Midbrain (tissue), 1 donor: Measurements from ENCODE around the gene FOSL1.

ENCODE experiments used
- DNase-seq: peaks from one replicate; lab custom pipeline; 2025; lab: John Stamatoyannopoulos, UW

FOSL1 gene

GRCh38 chr11:65919573-65920371 lies 19.6 kb upstream of the FOSL1 start:
- DNase-seq, result no peak

GRCh38 chr11:65919141-65919572 lies 19.0 kb upstream of the FOSL1 start, which contains the start of gene DRAP1:
TSS of gene DRAP1 (plus strand) at chr11:65919426. CDS start at chr11:65919502, 76 bp downstream.
- DNase-seq, result peak; percentile 99

- no peak for DNase-seq
These were observed 18.3 kb upstream of the FOSL1 start, which contains the start of gene C11orf68 for GRCh38 chr11:65918211-65919140. TSS of gene C11orf68 (minus strand) at chr11:65919062. CDS start at chr11:65919031, 31 bp downstream.

GRCh38 chr11:65917434-65918210 lies 17.4 kb upstream of the FOSL1 start:
- no peak for DNase-seq

GRCh38 chr11:65917077-65917433 lies 16.9 kb upstream of the FOSL1 start:
- no peak for DNase-seq

GRCh38 chr11:65916391-65916790 lies 16.2 kb upstream of the FOSL1 start:
- no peak for DNase-seq

GRCh38 chr11:65915821-65916251 lies 15.6 kb upstream of the FOSL1 start:
- DNase-seq, result no peak

GRCh38 chr11:65915101-65915820 lies 15.1 kb upstream of the FOSL1 start:
- no peak for DNase-seq

GRCh38 chr11:65912845-65913244 lies 12.7 kb upstream of the FOSL1 start:
- DNase-seq, result no peak

- DNase-seq, result no peak
These were observed 11.7 kb upstream of the FOSL1 start for GRCh38 chr11:65911682-65912568.

GRCh38 chr11:65907878-65908277 lies 7.7 kb upstream of the FOSL1 start:
- DNase-seq, result no peak

GRCh38 chr11:65906602-65907001 lies 6.4 kb upstream of the FOSL1 start:
- no peak for DNase-seq

GRCh38 chr11:65903715-65904114 lies 3.5 kb upstream of the FOSL1 start:
- DNase-seq, result no peak

GRCh38 chr11:65903068-65903481 lies 2.9 kb upstream of the FOSL1 start:
- DNase-seq, result no peak

GRCh38 chr11:65900899-65901180 lies 652 bp upstream of the FOSL1 start:
- no peak for DNase-seq

- no peak for DNase-seq
These were observed 648 bp downstream of the FOSL1 start for GRCh38 chr11:65899356-65900124.

- no peak for DNase-seq
These were observed 1.4 kb downstream of the FOSL1 start for GRCh38 chr11:65898656-65899355.

- no peak for DNase-seq
These were observed 3.1 kb downstream of the FOSL1 start for GRCh38 chr11:65897020-65897471.
